KOPT-K1 (cell line): Measurements from ENCODE around the gene TTYH2.
"Not testable (repeated sequence)": the region's sequence is repeated elsewhere in the genome, so short reads cannot be mapped to it uniquely, and the experiment has no call there.

Experiments
- H3K27ac ChIP-seq: fragments of 200-600 bp; sonication (generic); 2 replicates; pipeline ENCODE4 v1.5.1; 2016; ENCODE audit warnings: antibody characterized with exemption, mild to moderate bottlenecking, low read depth, low read length; ENCODE audit not compliant: poor library complexity, severe bottlenecking
- H3K36me3 ChIP-seq: fragments of 200-600 bp; sonication (generic); 2 replicates; pipeline ENCODE4 v1.5.1; 2017; ENCODE audit warnings: antibody characterized with exemption, mild to moderate bottlenecking, low read length, moderate library complexity; ENCODE audit not compliant: insufficient read depth
- H3K9me3 ChIP-seq: fragments of 200-600 bp; sonication (generic); 2 replicates; pipeline ENCODE4 v1.5.1; 2017; ENCODE audit warnings: antibody characterized with exemption, low read length, mild to moderate bottlenecking; ENCODE audit not compliant: insufficient read depth, poor library complexity, severe bottlenecking

TTYH2 gene

DNA sequence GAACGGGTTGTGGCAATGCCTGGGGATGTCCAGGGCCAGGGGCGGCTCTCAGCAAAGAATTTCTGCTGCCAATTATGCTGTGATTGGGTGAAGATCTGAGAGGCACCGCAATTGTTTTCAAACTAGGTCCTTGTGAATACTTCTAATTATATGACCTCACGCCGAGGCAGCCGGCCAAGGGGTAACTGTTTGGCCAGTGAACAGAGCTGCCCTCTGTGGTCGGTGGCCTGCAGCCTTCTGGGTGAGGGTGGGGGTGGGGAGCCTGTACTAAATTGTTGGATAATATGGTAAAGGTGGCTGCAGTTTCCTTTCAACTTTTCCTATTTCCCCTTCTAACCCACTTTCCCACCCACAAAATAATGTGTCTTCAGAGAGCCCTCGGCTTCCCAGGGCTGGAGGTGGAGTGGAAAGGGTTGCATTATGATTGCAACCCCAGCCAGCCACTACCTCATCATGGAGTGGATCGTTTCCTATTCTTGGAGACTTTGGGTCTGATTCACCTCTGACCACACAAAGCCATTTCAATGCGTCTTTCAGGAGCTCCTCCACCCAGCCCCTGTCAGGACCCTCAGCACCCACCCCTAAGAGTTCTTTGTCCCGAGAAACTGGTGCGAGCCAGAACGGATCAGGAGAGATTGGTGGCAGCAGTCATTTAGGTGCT lies 58.7 kb downstream of the TTYH2 start:
- Histone ChIP-seq H3K9me3 (peaks cover 4% of the 10 kb centered on the region), H3K36me3 (no peaks in the 10 kb centered on the region), H3K27ac (no peak overlapping the region)

DNA sequence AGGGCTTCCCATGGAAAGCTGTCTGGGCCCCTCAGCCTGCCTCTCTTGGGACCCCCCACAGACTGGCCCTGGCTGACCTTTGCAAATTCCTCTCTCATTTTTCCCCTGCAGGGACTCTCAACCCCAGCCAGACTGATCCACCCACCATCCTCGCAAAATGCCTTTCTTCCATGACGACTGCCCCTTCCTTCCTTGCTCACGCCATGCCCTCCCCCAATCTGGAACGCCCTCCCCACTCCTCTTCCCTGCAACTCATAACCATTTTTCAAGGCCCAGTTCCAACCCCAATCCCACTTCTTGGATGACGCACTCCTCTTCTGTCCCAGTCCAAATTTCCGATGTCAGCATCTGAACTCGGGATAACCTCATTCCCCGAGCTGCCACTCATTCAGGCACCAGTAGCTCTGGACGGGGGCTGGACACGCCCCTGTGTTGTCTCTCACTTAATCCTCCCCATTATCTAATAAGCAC lies 59.4 kb downstream of the TTYH2 start:
- H3K9me3 ChIP-seq, result no peaks in the 10 kb centered on the region
- no peak overlapping the region for H3K27ac ChIP-seq
- no peaks in the 10 kb centered on the region for H3K36me3 ChIP-seq

DNA sequence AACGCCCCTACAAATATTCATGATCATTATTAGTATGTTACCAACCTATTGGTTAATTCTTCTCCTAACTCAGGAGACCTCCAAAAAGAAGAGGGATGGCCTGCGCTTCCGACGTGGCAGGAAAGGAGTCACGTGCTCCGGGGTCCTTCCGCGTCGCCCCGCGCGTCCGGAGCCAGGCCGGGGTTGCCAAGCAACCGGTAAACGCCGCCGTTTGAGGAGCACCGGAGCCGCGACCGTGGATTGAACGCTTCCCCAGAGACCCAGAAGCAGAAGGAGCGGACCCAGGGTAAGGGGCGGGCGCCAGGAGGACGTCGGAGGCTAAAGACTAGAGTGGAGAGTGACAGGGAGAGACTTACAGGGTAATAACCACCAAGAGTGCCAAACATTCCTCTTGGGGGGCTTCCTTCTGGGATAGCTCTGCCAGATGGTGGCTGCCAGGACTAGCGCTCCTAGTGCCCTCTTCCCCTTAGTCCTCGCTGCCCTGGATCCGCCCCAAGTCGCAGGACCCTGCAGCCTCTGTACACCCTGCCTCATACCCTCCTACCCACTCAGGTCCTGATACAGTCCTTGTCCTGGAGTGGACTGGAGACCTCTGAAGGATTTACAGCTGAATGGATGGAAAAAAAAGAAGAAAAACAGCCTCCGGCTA lies 60.8 kb downstream of the TTYH2 start, which contains the start of gene DNAI2:
Gene DNAI2, plus strand, starts transcription at position 175 of the 649 bp plus-strand sequence. CDS start 7,584 bp downstream, outside the sequence.
- Histone ChIP-seq H3K9me3 (no peaks in the 10 kb centered on the region), H3K27ac (no peak within 1 kb of the TSS), H3K36me3 (no peaks in the 10 kb centered on the region)

DNA sequence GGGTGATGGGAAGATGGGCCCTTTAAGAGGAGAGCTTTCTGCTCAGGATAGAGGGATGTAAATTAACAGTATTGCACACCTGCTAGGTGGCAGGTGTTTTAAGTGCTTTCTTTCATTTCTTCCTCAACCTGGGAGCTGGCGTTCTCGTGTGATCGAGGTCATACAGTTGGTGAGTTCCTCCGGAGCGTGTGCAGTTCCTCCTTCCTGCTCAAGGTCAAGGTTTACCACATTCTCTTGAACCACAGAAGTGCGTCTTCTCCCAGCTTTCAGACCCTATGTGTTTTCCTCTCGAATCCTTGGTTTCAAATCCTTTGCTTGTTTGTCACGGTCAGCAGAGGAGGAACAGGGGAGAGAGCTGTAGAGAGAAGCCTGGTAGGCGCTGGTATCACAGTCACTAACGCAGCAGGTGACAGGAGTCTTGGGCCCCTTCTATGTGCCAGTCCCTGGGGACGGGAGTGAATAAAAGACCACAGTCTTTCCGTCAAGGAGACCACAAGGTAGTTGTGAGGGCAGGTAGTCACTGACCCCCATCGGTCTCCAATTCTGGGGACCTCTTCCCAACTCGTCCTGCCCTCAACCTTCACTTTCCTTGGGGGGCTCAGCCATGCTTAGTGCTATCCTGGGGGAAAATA lies 61.5 kb downstream of the TTYH2 start:
- H3K36me3 ChIP-seq, result no peaks in the 10 kb centered on the region
- no peaks in the 10 kb centered on the region for H3K9me3 ChIP-seq
- H3K27ac ChIP-seq, result no peak overlapping the region

DNA sequence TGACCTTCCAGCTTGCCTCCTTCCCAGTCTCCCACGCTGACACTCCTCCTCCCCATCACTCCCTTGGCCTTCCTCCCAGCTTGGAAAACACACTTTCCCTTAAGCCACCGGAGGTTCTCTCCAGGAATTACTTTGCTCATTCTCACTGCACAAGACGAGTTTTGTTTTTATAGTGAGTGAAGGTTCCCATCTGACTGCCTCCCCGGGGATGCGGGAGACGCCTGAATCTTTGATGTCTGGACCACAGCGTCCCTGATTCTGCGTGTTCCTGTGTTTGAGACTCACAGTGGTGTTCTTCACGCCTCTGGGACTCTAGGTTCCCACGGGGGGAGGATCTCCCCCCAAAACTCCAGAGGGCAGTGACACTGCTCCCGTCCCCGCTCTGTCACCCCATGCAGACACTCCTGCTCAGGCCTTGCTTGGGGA lies 62.7 kb downstream of the TTYH2 start:
- no peaks in the 10 kb centered on the region for H3K9me3 ChIP-seq
- no peak overlapping the region for H3K27ac ChIP-seq
- no peaks in the 10 kb centered on the region for H3K36me3 ChIP-seq

DNA sequence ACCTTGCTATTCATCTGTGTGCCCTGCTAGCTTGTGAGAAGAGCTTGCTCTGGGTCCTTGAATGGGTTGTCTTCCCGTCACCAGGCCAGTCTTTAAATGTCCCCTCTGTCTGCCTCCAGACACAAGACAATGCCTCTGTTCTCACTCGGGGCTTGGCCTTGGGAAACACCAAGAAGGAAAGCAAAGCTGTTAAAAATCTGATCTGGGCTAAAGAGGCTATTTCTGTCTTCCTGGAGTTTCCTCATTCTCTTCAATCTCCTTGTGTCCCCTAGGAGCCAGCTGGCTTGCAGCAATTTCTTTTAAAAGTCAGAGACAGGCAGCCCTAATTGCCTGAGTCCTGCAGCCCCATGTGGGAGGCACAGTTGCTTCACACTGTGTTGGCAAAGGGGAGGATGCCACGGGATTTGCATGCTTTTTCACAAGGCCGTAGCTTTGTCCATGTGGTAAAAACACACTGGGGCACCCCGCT lies 63.2 kb downstream of the TTYH2 start:
- no peak overlapping the region for H3K27ac ChIP-seq

DNA sequence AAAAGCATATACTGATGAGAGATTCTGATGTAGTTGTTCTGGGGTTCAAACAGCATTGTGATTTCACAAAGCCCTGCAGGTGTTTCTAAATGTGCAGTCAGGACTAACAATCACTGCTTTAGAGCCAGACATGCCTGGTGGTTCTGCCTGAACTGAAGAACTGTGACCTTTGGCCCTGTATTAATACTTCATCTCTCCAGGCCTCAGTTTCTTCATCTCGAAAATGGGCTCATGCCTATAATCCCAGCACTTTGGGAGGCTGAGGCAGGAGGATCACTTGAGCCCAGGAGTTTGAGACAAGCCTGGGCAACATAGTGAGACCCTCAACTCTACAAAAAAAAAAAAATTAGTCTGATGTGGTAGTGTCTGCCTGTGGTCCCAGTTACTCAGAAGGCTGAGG lies 64.6 kb downstream of the TTYH2 start:
- Histone ChIP-seq H3K27ac (no peak overlapping the region), H3K36me3 (no peaks in the 10 kb centered on the region), H3K9me3 (no peaks in the 10 kb centered on the region)

More for the DNA sequence above, 63.2 kb downstream of the TTYH2 start:
- Histone ChIP-seq H3K36me3 (no peaks in the 10 kb centered on the region), H3K9me3 (no peaks in the 10 kb centered on the region)

DNA sequence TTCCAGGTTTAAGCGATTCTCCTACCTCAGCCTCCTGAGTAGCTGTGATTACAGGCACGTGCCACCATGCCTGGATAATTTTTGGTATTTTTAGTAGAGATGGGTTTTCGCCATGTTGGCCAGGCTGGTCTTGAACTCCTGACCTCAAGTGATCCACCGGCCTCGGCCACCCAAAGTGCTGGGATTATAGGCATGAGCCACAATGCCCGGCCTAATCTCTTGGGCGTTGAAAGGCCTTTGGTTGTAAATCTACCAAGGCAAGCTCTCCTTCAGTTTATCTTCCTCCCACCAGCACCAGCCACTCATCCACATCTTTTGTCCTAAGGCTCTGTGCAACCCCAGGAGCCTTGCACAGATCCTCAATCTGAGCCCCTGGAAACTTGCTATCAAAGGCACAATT lies 66.2 kb downstream of the TTYH2 start:
- not testable (repeated sequence) for H3K36me3 ChIP-seq, H3K27ac ChIP-seq, H3K9me3 ChIP-seq

DNA sequence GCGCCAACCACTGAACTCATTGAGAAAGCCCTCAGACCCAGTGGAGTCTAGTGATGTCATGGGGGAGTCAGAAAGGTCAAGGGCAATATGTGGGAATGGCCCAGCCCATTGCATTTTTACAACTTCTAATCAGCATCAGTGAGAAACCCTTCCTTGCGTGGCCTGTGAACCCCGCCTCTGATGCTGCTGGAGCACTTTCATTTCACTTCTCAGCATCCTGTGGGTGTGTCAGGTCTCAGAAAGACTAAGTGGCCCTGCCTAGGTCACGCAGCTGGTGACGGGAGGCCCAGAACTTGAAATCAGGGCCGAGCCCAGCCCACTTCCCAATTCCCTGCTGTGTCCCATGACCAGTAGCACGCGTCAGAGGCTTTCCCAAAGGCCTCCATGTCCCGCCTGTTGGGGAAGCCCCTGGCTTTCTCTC lies 66.7 kb downstream of the TTYH2 start:
- H3K36me3 ChIP-seq, result no peaks in the 10 kb centered on the region
- no peak overlapping the region for H3K27ac ChIP-seq
- H3K9me3 ChIP-seq, result no peaks in the 10 kb centered on the region

DNA sequence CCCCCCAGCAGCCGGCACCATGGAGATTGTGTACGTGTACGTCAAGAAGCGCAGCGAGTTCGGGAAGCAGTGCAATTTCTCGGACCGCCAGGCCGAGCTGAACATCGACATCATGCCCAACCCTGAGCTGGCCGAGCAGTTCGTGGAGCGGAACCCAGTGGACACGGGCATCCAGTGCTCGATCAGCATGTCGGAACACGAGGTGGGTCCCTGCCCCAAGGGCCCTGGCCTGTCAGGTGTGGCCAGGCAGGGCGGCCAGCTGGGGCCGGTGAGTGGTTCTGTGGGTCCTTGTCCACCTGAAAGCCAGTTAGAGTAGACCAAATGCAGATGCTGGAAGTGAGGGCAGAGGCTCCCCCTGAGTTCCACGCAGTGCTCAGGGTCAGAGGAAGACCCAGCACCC lies 68.4 kb downstream of the TTYH2 start:
- no peak overlapping the region for H3K27ac ChIP-seq
- no peaks in the 10 kb centered on the region for H3K9me3 ChIP-seq
- no peaks in the 10 kb centered on the region for H3K36me3 ChIP-seq

DNA sequence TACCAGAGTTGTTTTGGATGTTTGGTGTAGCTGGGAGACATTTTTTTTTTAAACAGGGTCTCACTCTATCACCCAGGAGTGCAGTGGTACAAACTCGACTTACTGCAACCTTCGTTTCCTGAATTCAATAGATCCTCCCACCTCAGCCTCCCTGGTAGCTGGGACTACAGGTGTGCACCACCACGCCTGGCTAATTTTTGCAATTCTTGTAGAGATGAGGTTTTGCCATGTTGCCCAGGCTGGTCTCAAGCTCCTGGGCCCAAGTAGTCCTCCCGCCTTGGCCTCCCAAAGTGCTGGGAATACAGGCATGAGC lies 68.9 kb downstream of the TTYH2 start:
- not testable (repeated sequence) for H3K27ac ChIP-seq, H3K9me3 ChIP-seq, H3K36me3 ChIP-seq

DNA sequence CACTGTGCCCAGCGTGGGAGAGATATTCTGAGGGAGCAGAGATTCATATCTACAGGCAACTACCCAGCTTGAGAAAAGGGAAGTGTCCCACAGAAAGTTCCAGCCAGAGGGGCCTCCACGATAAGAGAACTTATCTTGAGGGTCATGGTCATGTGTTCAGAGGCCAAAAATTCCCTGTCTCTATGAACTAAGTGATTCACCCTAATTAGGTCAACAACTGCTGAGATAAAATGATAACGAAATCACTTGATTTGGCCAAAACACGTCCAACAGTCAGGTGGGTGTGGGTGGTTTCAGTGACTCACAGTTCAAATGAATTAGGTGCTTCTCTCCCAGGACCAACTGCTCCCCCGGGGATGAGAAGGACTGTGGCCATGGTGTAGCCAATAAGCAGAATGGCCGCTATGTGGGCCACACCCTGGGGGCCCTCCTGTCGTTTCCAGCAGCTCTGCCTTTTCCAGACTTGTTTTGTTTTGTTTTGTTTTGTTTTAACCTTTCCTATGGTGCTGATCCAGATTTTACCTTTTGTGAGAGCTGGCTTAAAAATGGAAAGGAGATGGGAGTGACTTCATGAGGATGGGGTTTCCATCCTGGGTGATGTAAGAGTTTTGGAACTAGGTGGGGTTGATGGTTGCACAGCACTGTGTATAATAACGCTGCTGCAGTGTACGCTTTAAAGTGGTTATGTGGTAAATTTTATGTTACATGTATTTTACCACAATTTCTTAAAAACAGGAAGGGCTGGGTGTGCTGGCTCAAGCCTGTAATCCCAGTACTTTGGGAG lies 69.4 kb downstream of the TTYH2 start:
- Histone ChIP-seq H3K36me3 (no peaks in the 10 kb centered on the region), H3K27ac (no peak overlapping the region), H3K9me3 (no peaks in the 10 kb centered on the region)

DNA sequence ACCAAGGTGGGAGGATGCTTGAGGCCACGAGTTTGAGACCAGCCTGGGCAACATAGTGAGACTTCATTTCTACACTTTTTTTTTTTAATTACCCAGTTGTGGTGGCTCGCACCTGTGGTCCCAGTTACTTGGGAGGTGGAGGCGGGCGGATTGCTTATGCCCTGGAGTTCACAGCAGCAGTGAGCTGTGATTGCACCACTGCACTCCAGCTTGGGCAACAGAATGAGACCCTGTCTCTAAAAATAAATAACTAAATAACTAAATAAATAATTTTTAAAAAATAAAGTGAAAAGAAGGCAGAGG lies 70.0 kb downstream of the TTYH2 start:
- Histone ChIP-seq H3K9me3 (no peaks in the 10 kb centered on the region), H3K27ac (no peak overlapping the region), H3K36me3 (no peaks in the 10 kb centered on the region)

DNA sequence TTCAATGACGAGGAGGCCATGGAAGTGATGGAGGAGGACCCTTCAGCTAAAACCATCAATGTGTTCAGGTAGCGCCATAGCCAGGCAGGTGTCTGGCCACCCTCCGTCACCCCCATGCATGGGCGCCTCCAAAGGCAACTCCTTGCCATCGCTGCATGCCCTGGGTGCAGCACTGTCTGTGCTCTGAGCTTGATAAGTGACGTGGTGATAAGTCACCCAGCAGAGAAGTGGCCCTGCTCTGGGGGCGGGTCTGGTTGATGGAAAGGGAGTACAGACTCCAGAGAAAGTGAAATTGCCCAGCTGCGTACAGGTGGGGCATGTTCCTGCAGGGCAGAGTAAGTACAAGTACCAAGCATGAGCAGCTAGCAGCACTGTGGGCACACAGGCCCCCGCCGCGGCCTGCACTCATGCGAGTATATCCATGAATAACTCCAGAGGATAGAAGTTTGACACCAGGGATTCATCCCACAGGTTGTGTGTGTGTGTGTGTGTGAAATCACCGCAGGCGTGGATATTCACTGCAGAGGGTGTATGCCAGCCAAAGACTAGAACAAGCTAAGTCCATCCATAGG lies 73.7 kb downstream of the TTYH2 start:
- H3K36me3 ChIP-seq, result no peaks in the 10 kb centered on the region
- H3K27ac ChIP-seq, result no peak overlapping the region
- no peaks in the 10 kb centered on the region for H3K9me3 ChIP-seq

DNA sequence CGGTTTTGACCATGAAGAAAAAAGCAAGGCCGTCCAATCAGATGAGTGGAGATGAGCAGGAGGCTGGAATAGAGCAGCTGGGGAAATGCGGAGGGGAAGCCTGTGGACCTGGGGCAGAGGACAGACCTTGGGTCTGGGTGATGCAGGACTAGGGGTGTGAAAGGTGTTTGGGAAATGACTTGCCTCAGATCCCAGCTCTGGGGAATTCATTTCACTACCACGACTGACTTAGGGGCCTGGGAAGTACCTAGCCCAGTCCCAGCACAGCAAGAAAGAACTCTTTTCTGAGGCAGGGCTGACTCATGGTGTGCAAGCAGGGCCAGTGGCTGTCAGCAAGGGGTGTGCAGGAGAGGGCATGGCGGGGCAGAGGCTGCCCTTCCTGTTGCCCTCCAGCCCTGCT lies 75.4 kb downstream of the TTYH2 start:
- Histone ChIP-seq H3K36me3 (no peaks in the 10 kb centered on the region), H3K27ac (no peak overlapping the region), H3K9me3 (no peaks in the 10 kb centered on the region)
